Kidney glomerular epithelial cell (primary cell): ENCODE measurements around the gene C11orf86.

Experiments used
- DNase-seq: peaks from one replicate; lab custom pipeline; 2025; lab: John Stamatoyannopoulos, UW

Gene C11orf86

GRCh38 chr11:67025750-67026149 lies 50.6 kb downstream of the C11orf86 start:
- DNase-seq: no peak
